PC-9 (cell line): ENCODE data around the gene DPYD.

ENCODE experiments used
- CTCF ChIP-seq: fragments of 200-600 bp; sonication (generic); conservative IDR thresholded peaks from 2 replicates; pipeline ENCODE4 v1.6.1; 2017; ENCODE audit warnings: mixed run types, antibody characterized with exemption, mild to moderate bottlenecking, moderate library complexity
- EZH2 ChIP-seq: fragments of 200-600 bp; sonication (generic); IDR thresholded peaks from 2 replicates; pipeline ENCODE4 v1.8.0; 2017; ENCODE audit warnings: antibody characterized with exemption, low read depth

- TF ChIP-seq CTCF (no peak), EZH2 (no peak)
These were observed 139.0 kb downstream of the DPYD start for GRCh38 chr1:97781762-97782337.
